ENCODE measurements around the gene ANAPC16. TPM values are rescaled to one million over a fixed set of nuclear protein-coding genes. Genes with fewer than 3 reads are reported as not detected.
A peak's percentile ranks its signal among the peaks of the same experiment; 100 is the strongest.

ANAPC16 gene
- total RNA-seq, 2 donors from 2014 or later: 40.9 to 59.4 TPM

DNA sequence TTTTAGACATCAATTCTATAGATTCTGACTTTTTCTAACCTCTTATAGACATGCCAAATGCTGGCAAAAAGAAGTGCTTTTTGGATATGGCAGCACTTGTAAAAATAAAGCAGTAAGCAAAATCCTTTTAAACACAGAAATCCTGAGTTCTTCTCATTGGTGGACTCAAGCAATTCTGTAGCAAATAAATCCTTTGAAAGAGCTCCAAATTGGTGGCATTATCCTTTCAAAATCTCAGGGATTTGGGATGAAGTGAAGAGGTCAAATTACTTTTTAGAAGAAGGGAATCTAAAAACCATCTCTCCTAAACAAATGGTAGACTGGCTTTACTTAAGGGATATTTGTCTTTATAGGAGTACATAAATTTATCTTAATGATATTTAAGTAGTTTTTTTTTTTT lies 17.8 kb downstream of the ANAPC16 start:
- Histone ChIP-seq H3K4me3 (no peak overlapping the region), H3K4me1 (peaks cover 96% of the 10 kb centered on the region), H3K9me3 (no peaks in the 10 kb centered on the region), H3K36me3 (replicated peaks in 1 of 2; ENCODE audit: insufficient read depth in 1 of 2, low read depth in 2 of 2) (peaks cover 0 to 2% of the 10 kb centered on the region in 2 donors), H3K27ac (peak overlapping the region in 3 of 4 donors; percentile 88 to 91 (median 89)), H3K27me3 (no peaks in the 10 kb centered on the region)
- DNase-seq (no peak), ATAC-seq (no peak)
- intact Hi-C loops (cut with DNase I): no loop called here
- TF ChIP-seq POLR2A (IDR thresholded peaks at IDR 0.05): no peak
- TF ChIP-seq, protein P1, sequence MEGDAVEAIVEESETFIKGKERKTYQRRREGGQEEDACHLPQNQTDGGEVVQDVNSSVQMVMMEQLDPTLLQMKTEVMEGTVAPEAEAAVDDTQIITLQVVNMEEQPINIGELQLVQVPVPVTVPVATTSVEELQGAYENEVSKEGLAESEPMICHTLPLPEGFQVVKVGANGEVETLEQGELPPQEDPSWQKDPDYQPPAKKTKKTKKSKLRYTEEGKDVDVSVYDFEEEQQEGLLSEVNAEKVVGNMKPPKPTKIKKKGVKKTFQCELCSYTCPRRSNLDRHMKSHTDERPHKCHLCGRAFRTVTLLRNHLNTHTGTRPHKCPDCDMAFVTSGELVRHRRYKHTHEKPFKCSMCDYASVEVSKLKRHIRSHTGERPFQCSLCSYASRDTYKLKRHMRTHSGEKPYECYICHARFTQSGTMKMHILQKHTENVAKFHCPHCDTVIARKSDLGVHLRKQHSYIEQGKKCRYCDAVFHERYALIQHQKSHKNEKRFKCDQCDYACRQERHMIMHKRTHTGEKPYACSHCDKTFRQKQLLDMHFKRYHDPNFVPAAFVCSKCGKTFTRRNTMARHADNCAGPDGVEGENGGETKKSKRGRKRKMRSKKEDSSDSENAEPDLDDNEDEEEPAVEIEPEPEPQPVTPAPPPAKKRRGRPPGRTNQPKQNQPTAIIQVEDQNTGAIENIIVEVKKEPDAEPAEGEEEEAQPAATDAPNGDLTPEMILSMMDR (IDR thresholded peaks at IDR 0.05): no peak

DNA sequence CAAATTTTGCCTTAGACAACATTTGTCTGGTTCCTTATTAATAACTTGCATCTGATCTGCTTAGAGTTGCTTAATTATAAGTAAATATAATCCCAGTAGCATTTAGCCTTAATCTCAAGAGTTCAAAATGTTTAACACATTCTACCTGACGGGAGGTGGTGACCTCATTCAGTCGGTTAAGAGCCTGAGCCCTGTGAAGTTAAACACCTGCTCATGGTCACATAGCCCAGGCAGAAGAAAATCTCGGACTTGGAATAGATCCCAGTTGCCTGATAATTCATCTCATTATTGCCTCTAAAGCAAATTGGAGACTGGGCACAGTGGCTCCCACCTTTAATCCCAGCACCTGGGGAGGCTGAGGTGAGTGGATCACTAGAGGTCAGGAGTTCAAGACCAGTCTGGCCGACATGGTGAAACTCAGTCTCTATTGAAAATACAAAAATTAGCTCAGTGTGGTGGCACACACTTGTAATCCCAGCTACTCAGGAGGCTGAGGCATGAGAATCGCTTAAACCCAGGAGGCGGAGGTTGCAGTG lies 18.8 kb downstream of the ANAPC16 start:
- 39 to 47% methylated on average over 6 of the region's 6 CpGs for WGBS, 2 donors
- Histone ChIP-seq H3K27ac (peak overlapping the region; percentile 84 to 91 (median 88)), H3K36me3 (replicated peaks in 1 of 2; ENCODE audit: insufficient read depth in 1 of 2, low read depth in 2 of 2) (peaks cover 0 to 2% of the 10 kb centered on the region in 2 donors), H3K27me3 (no peaks in the 10 kb centered on the region), H3K4me1 (peaks cover 96% of the 10 kb centered on the region), H3K9me3 (no peaks in the 10 kb centered on the region), H3K4me3 (no peak overlapping the region)
- DNase-seq (peak; percentile 81 to 94 (median 89)), ATAC-seq (peak; percentile 76)
- intact Hi-C loops (cut with DNase I): no loop called here
- TF ChIP-seq, protein P1 (IDR thresholded peaks at IDR 0.05): no peak
- TF ChIP-seq POLR2A (IDR thresholded peaks at IDR 0.05): peak in 1 of 3 donors; percentile 5

DNA sequence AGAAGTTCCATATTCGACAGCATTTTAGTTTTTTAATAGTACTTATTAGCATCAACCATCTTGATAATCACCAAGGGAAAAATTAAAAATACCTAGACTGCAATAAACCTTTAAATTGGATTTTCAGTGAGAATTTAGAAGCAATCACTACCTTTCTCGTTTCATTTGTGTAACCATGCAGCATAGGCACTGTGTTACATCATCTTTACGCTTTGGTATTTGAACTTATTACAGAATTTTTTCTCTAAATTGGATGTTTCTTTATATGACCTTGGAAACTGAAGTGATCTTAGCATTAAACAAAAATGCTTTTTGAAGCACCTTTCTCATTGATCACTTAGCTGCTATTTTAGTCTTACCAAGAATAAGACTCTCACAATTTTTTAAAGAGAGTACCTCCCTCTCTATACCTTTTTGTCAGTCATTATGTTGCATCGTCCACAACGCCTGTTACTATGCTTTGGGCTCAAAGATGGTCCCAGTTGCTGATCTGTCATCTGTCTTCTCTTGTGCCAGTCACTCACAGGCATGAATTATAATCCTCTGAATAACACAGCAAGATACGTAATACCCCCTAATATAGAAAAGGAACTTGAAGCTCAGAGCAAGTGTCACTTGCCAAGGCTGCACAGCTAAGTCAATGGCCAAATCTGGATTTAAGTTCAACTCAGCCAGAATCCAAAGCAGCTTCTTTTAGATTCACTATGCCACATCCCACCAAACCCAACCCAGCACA lies 19.9 kb downstream of the ANAPC16 start:
- no peak overlapping the region for H3K4me3 ChIP-seq
- DNase-seq (no peak), ATAC-seq (no peak)
- H3K36me3 ChIP-seq (replicated peaks in 1 of 2; ENCODE audit: insufficient read depth in 1 of 2, low read depth in 2 of 2): peaks cover 0 to 2% of the 10 kb centered on the region in 2 donors
- H3K4me1 ChIP-seq: peaks cover 85% of the 10 kb centered on the region
- no peaks in the 10 kb centered on the region for H3K9me3 ChIP-seq
- no peaks in the 10 kb centered on the region for H3K27me3 ChIP-seq
- H3K27ac ChIP-seq: peak overlapping the region in 2 of 4 donors; percentile 33 to 91
- TF ChIP-seq POLR2A (IDR thresholded peaks at IDR 0.05): no peak
- TF ChIP-seq, protein P1 (IDR thresholded peaks at IDR 0.05): no peak
- WGBS, 2 donors: 92 to 93% methylated on average over 6 of the region's 6 CpGs
- intact Hi-C loops (cut with DNase I): no loop called here

DNA sequence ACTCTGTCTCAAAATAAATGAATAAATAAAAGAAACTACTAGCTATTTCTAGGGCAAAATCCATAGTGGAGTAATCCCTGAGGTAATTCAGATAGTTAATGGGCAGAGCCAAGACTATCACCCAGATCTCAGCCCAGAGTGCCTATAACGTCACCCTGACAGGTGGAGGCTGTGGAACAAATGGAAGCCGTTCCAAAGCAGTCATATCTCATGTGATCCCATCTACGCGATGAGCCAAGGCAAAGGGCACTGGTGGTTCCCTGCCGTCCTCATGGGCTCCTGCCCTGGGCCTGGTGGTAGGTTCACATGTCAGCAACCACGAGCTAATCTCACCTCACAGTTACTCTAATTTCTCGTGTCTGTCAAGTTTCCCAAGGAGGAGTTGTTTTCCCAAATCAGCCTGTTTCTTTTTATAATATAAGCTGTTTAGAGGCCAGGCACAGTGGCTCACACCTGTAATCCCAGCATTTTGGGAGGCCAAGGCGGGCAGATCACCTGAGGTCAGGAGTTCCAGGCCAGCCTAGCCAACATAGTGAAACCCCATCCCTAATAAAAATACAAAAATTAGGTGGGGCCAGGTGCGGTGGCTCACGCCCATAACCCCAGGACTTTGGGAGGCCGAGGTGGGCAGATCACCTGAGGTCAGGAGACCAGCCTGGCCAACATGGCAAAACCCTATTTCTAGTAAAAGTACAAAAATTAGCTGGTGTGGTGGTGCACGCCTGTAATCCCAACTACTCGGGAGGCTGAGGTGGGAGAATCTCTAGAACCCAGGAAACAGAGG lies 22.8 kb downstream of the ANAPC16 start:
- Histone ChIP-seq H3K27ac (peak overlapping the region; percentile 45 to 89 (median 85)), H3K4me1 (peaks cover 77% of the 10 kb centered on the region), H3K27me3 (no peaks in the 10 kb centered on the region), H3K4me3 (no peak overlapping the region), H3K9me3 (no peaks in the 10 kb centered on the region), H3K36me3 (replicated peaks in 1 of 2; ENCODE audit: insufficient read depth in 1 of 2, low read depth in 2 of 2) (peaks cover 0 to under 1% of the 10 kb centered on the region in 2 donors)
- TF ChIP-seq, protein P1 (IDR thresholded peaks at IDR 0.05): no peak
- peak in 2 of 3 donors; percentile 41 for TF ChIP-seq POLR2A (IDR thresholded peaks at IDR 0.05)
- peak; percentile 86 for ATAC-seq
- DNase-seq: peak; percentile 81 to 93 (median 82)
- intact Hi-C loops (cut with DNase I): no loop called here
- 57 to 68% methylated on average over 11 to 13 of the region's 13 CpGs for WGBS, 2 donors
